HTR-8/SVneo (cell line): ENCODE data around the gene CPNE6.

Experiments
- DNase-seq: peaks from one replicate; pipeline ENCODE4 v3.0.0; 2011; ENCODE audit warnings: low spot score, mixed read lengths; ENCODE audit not compliant: insufficient read length
- FAIRE-seq: peaks from 2 replicates; lab custom pipeline; 2011; peaks lifted over from hg19 to GRCh38; lab: Jason Lieb, UNC

Gene CPNE6

DNA sequence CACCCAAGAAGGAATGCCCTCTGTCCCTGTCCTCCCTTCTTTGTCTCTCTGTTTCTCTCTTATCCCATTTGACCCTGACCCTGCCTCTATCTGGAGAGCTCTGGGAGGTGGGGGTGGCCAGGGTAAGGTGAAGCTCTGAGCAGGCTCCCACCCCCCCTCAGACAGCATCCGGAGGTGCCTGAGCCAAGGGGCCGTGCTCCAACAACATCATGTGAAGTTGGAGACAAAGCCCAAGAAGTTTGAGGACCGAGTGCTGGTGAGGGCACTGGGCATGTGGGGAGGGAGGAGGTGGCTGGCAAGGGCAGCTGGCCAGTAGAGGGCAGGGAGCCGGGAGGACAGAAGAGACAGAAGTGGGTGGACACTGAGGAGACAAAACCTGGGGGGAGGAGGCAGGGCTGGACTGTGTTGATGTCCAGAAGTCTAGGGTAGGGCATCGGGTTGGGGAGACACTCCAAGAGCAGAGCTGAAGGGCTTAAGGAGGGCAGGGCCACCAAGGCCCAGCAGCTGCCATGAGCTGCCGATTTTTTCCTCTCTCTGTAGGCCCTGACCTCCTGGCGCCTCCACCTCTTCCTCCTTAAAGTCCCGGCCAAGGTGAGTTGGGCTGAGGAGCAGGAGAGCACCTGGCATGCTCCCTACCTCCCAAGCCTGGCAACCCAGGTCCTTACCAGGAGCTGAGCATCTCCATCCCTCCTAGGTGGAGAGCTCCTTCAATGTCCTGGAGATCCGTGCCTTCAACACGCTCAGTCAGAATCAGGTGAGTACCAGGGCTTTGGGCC is 17.6 kb upstream of the CPNE6 start:
- FAIRE-seq (no peak), DNase-seq (no peak)

DNA sequence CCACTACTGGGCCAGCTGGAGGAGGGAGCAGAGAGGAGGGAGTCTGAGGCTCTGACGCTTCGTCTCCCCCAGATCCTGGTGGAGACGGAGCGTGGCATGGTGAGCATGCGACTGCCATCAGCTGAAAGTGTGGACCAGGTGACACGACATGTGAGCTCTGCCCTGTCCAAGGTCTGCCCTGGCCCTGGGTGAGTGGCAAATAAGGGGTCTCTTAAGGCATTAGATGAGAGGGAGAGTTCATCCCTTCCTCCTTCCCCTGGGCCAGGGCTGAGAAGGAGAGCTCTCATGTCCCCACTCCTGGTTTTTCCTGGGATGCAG is 17.1 kb upstream of the CPNE6 start:
- no peak for FAIRE-seq
- DNase-seq = no peak

DNA sequence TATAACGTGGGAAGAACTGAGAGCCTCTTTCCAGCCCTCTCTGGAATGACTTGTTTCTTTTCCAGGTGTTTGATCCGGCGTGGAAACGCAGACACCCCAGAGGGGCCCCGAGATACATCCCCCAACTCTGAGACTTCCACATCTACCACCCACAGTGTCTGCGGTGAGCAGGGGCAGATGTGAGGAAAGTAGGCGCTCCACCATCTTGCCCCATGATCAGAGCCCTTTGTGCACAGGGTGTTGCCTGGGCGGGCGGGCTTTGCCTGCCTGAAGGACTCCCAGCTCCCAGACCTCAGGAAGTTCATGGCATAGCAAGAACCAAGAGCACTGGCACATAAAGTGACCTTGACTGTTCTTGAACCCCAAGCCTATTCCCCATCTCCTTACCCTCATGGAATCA is 16.7 kb upstream of the CPNE6 start:
- FAIRE-seq (no peak), DNase-seq (no peak)

DNA sequence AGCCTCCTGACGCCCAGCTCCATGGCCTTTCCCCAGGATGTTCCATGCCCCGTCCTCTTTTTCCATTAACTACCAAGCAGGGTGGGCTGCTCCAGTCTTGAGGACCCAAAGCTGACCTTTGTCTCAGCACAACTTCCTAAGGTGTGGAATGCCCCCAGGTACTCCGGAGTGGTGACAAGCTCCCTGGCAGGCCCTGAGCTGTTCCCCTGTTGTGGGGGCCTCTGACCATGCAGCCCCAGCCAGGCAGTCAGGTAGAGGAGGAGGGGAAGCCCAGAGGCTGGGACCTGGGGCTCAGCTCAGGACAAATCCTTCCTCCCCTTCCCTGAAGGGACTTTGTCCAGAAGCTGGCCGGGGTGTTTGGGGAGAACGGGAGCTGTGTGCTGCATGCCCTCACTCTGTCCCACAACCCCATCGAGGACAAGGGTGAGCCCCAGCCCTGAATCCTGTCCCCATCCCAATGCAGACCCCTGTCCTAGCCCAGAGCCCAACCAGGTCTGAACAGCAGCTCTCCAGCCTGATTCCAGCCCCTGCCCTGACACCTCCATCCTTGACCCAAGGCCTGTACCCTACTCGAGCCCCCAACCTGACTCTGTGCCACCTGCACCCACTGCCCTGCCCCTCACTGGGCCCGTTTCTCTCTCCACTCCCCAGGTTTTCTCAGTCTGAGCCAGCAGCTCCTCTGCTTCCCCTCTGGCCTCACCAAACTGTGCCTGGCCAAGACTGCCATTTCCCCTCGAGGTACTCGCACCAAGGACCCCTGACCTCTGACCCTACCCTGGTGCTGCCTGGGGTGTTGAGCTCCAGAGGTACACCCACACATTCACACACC is 15.2 kb upstream of the CPNE6 start:
- DNase-seq = no peak
- no peak for FAIRE-seq

DNA sequence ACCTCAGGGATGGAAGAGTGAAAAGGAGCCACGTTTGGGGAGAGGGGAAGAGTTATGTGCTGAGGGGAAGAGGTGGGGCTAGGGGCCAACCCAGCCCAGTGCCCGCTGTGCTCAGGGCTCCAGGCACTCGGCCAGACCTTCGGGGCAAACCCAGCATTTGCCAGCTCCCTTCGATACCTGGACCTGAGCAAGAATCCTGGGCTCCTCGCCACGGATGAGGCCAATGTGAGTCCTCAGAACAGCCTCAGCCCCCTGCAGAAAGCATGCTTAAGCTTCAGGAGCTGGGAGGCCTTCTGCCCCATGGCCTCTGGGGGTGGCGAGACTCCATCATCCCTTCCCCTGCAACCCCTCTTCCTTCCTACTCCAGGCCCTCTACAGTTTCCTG is 14.6 kb upstream of the CPNE6 start:
- no peak for DNase-seq
- FAIRE-seq = no peak

DNA sequence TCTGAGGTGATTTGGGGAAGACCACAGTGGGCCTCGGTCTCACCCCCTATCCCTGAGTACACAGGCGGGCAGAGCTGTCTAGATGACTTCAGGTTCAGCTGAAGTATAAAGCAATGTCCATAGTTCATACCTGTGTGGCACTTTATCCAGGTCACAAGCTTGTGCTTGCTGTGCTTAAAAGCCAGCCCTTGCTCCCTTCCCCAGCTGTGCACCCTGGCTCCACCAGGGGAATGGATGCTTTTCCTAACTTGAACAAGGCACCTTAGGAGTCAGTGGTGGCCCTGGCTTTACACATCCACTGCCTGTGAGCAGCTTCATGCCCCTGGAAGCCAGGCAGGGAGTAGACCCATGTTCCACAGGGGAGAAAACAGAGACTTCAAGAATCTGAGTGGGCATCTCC is 14.1 kb upstream of the CPNE6 start:
- FAIRE-seq (no peak), DNase-seq (no peak)

DNA sequence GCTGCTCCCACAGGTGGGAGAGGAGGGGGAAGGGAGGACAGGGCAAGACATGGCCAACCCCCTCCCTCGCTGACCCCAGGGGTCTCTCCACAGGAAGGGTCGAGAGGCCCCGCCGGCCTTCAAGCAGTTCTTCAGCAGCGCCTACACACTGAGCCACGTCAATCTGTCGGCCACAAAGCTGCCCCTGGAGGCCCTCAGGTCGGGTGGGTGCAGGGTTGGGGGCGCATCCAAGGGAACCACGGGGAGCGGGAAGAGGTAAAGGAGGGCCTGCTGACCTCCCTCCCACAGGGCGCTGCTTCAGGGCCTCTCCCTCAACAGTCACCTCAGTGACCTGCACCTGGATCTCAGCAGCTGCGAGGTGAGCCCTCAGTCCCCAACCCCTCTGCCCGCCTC is 13.5 kb upstream of the CPNE6 start:
- no peak for DNase-seq
- FAIRE-seq = no peak

DNA sequence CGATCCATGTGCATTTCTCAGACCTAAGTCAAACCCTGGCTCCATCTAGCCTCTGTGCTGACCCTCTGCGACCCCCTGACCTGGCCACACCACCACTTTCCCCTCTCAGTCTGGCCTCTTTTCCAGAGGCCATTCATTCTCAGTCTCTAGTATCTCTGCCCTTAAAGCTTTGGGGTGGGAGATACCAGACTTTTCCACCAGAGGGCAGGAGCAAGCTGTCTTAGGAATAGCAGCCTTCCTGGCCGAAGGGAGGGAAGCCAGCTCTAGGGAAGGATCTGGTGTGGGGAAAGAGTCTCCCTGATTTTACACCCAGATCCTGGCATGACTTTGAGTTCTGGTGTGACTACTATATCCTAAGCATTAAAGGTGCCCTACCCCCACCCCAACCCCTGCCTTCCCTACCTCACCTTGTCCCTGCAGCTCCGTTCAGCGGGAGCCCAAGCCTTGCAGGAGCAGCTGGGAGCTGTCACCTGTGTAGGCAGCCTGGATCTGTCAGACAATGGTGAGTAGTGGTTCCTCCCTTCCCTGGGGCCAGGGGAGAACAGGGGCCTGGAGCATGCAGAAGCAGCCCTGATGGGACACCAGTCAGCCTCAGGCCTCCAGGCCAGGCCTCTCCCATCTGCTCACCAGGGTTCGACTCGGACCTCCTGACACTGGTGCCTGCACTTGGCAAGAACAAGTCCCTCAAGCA is 13.0 kb upstream of the CPNE6 start:
- FAIRE-seq (no peak), DNase-seq (peak; percentile 67)

DNA sequence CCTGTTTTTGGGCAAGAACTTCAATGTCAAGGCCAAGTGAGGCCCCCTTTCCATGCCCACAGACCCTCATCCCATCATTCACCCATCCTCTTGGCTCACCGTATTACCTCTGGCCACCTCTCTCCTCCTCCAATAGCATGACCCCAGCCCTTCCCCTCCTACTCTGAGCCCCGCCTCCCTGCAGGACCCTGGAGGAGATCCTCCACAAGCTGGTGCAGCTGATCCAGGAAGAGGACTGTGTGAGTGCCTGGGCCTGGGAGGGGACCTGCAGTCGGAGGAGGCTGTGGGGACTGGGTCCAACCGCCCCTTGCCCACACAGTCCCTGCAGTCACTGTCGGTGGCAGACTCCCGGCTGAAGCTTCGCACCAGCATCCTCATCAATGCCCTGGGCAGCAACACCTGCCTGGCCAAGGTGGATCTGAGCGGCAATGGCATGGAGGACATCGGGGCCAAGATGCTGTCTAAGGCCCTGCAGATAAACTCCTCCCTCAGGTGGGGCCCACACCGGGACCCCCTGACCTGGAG is 12.3 kb upstream of the CPNE6 start:
- DNase-seq (no peak), FAIRE-seq (no peak)

DNA sequence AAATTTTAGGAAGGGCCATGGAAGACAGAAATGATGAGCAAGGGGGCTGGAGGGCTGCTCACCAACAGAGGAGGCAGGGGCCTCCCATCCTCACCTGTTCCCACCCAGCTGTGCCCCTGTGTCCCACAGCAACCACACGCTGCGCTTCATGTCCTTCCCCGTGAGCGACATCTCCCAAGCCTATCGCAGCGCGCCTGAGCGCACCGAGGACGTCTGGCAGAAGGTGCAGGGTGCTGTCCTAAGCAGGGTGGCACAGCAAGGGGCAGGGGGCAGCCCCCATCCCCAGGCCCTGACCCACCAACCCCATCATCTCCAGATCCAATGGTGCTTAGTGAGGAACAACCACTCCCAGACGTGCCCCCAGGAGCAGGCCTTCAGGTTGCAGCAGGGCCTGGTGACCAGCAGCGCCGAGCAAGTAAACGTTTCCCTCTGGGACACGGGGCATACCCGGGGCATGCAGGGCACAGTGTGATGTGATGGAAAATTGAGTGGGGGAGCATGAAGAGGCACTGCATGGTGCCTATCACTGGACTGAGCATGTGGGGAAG is 11.4 kb upstream of the CPNE6 start:
- no peak for FAIRE-seq
- no peak for DNase-seq

DNA sequence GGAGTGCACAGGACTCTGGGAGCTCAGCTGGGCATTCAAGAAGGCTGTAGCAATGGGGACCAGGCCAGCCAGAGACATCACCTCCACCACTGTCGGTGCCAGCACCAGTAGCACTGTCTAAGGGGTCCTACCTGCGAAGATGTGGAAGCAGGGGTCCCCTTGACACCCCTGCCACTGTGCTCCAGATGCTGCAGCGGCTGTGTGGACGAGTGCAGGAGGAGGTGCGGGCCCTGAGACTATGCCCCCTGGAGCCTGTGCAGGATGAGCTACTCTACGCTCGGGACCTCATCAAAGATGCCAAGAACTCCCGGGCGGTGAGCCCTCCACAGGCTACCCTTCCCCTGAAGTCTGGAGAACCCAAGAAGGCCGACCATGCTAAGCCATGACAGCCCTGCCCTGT is 10.9 kb upstream of the CPNE6 start:
- FAIRE-seq (no peak), DNase-seq (no peak)

DNA sequence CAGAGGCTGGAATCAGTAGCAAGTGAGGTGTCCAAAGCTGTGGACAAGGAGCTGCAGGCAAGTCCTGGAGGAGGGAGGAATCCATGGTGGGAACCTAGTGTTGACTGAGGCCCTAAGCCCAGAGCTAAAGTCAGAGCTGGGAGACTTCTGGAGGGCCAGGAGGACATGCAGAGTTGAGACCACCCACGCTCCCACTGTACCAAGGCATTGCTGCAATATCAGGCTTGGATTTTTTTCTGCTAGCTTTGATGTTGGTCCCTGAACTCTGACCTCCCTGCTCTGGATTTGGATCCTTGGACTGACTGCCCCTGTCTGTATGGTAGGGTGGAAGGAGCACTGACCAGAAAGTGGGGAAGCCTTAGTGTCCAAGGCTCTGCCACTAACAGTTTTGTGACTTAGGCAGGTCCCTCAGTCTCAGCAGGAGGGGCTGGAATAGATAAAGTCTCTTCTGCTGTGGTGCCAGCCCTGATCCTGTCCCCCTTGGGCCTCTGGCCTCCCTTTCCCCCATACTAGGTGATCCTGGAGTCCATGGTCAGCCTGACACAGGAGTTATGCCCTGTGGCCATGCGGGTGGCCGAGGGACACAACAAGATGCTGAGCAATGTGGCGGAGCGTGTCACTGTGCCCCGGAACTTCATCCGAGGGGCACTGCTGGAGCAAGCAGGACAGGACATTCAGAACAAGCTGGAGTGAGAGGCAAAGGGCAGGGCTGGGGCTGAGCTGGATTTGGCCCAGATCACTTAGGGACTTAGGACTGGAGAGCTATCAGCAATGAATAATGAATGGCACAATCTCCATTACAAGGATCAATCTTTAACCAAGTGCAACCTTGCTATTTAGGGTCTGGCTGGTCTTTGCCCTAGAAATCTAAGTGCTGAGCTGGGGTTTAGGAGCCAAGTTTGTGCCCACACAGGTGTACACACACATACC is 10.1 kb upstream of the CPNE6 start:
- DNase-seq (no peak), FAIRE-seq (no peak)

DNA sequence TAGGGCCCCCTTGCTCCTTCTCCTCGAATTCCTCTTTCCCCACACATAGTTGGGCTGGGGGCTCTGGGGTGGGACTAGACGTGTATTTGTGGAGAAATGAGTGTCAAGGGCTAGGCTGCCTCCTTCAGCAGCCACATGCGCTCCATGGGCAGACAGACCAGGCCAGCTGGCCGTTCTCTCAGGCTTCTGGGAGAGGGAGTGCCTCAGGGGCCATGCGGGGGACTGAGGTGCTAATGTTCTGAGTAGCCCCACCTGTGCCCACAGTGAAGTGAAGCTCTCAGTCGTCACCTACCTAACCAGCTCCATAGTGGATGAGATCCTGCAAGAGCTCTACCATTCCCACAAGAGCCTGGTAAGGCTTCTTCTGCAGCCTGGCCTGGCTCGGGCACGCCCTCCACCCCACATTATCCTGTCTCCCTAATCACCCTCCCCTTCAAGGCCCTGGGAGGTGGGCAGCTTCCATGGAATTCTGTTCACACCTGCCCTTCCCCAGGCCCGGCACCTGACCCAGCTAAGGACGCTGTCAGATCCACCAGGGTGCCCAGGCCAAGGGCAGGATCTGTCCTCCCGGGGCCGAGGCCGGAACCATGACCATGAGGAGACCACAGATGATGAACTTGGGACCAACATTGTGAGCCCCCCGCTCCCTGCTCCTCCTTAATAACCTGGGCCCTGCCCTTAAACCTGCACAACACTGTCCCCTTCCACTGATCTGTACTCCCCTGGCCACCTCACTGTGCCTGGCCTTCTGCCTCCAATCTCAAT is 9.0 kb upstream of the CPNE6 start:
- DNase-seq (no peak), FAIRE-seq (no peak)

DNA sequence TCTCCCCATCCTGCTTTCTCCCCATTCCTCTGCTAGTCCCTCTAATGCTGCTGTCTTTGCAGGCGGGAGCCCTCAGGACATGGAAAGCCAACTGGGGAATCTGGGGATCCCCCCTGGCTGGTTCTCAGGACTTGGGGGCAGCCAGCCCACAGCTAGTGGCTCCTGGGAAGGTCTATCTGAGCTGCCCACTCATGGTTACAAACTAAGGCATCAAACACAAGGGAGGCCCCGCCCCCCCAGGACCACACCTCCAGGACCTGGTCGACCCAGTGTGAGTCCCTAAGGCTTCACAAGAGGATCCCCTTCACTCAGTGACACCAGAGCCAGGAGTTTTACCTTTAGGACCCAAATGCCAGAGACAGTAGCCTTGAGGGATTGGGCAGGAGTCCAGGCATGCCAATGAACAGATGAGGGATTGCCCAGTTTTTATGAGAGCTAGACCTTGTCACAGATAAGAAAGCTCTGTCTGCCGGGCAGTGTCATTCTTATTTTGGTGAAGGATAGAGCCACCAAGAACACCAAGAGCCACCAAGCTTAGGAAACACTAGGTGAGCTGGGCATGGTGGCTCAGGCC is 8.0 kb upstream of the CPNE6 start:
- FAIRE-seq (no peak), DNase-seq (no peak)

DNA sequence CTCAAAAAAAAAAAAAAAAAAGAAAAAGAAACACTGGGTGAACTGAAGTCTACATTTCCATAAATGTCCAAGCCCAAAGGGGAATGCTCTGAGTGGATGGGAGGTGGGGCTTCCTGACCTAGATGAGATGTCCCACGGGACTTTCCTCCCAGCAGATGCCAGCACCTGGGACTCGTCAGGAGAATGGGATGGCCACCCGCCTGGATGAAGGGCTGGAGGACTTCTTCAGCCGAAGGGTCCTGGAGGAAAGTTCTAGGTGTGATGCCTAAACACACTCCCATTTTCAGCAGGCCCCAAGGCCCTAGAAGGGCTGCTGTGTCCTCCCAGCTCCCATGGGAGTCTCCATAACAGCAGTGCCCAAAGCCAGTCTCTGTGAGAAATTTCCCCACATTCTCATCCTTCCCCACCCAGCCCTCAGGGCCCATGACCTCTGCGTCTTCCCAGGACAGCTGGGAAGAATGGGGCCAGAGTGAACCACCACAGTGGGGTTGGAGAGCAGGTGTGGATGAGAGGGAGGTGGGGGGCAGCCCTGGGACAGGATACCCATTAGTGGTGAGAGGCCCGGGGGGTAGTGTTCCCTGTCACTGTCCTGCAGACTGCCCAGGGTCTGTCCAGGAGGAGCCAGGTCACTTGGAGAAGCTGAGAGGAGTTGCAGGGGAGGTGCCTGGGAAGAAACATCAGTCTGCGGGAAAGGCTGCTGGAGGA is 7.1 kb upstream of the CPNE6 start:
- FAIRE-seq (no peak), DNase-seq (no peak)

DNA sequence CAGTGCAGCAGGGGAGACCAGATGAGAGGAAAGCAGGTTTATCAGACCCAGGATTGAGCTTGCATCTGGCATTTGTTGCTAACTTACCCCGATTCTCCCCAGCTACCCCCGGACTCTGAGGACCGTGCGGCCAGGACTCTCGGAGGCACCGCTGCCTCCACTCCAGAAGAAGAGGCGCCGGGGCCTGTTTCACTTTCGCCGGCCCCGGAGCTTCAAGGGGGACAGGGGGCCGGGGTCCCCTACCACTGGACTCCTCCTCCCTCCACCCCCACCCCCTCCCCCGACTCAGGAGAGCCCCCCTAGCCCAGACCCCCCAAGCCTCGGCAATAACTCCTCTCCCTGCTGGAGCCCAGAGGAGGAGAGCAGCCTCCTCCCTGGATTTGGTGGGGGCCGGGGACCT is 6.5 kb upstream of the CPNE6 start:
- DNase-seq (no peak), FAIRE-seq (no peak)

DNA sequence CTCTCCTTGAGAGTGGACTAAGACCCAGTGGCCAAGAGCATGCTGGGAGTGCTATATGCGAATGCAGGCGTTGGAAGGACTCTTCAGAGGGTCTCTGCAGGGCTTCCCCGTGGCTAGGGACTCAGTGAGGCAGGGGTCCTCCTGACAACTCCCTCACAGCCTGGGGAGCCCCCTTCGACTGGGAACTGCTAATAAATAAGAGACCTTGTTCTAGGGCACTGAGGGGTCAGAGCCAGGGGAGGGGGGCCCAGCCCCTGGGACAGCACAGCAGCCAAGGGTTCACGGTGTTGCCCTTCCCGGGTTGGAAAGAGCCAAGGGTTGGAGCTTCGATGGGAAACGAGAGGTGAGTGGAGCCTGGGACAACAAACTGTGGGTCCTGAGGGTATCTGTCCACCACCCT is 6.0 kb upstream of the CPNE6 start:
- no peak for FAIRE-seq
- no peak for DNase-seq

DNA sequence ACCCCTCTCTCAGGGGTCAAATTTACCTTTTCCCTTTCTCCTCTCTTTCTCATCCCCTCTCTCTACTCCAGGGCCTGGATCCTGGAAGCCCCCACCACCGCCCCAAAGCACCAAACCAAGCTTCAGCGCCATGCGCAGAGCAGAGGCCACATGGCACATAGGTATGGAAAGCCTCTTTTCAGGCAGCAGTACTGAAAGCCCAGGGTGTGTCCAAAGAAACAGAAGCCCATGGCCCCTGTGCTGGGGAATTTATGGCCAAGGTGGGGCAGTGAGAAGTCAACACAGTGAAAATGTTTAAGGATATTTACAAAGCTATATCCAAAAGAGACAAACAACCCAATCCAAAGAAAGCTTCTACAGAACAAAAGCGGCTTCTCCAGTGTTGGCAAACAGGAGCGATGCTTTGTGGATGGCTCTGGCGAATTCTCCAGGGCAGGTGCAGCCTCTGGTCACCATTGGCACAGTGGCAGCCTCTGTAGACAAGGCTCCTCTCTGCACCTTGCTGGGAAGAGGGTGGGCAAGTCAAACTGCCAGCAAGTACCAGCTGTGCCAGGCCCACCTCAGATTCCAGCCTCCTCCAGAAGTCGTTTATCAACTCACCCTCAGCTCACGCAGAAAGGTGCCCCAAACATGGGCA is 4.7 kb upstream of the CPNE6 start:
- FAIRE-seq = no peak
- no peak for DNase-seq
